SH-SY5Y (cell line): ENCODE data around the gene CCDC124.

Experiments
- GATA2 ChIP-seq: IDR thresholded peaks from 2 replicates; pipeline ENCODE4 v1.6.1; 2011; ENCODE audit warnings: mild to moderate bottlenecking, low read depth, low read length
- GATA3 ChIP-seq: IDR thresholded peaks from 2 replicates; pipeline ENCODE4 v1.6.1; 2011; ENCODE audit warnings: low read depth, mild to moderate bottlenecking, low read length, moderate library complexity

GRCh38 chr19:17944301-17944700, 11.5 kb downstream of the CCDC124 start:
- TF ChIP-seq GATA2 (no peak), GATA3 (no peak)
